ENCODE measurements around the gene TBCD.

DNA sequence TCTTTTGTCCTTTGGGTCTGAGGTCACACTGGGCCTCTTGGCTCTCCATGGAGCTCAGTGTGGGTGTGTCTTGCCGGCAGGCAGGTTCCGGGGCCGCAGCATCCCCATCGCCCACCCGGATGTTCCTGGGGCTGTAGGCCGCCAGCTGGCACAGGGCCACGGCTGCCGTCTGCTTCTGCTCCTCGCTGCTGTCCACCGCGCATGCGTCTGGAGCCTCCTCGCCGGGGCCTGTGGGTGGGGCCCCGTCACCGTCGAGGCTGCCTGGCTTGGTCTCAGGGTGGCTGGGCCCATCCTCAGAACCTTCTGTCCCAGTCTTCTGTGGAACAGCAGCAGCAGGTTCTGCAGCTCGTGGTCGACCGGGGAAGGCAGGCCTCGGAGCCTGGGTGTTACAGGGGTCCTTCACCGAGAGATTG, 78.4 kb downstream of the TBCD start:
- TF ChIP-seq POLR2AphosphoS5 (IDR thresholded peaks at IDR 0.05) = no peak
- TF ChIP-seq, protein P1, sequence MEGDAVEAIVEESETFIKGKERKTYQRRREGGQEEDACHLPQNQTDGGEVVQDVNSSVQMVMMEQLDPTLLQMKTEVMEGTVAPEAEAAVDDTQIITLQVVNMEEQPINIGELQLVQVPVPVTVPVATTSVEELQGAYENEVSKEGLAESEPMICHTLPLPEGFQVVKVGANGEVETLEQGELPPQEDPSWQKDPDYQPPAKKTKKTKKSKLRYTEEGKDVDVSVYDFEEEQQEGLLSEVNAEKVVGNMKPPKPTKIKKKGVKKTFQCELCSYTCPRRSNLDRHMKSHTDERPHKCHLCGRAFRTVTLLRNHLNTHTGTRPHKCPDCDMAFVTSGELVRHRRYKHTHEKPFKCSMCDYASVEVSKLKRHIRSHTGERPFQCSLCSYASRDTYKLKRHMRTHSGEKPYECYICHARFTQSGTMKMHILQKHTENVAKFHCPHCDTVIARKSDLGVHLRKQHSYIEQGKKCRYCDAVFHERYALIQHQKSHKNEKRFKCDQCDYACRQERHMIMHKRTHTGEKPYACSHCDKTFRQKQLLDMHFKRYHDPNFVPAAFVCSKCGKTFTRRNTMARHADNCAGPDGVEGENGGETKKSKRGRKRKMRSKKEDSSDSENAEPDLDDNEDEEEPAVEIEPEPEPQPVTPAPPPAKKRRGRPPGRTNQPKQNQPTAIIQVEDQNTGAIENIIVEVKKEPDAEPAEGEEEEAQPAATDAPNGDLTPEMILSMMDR (IDR thresholded peaks at IDR 0.05; ENCODE audit: poor library complexity, severe bottlenecking) = no peak
- TF ChIP-seq, protein P2, sequence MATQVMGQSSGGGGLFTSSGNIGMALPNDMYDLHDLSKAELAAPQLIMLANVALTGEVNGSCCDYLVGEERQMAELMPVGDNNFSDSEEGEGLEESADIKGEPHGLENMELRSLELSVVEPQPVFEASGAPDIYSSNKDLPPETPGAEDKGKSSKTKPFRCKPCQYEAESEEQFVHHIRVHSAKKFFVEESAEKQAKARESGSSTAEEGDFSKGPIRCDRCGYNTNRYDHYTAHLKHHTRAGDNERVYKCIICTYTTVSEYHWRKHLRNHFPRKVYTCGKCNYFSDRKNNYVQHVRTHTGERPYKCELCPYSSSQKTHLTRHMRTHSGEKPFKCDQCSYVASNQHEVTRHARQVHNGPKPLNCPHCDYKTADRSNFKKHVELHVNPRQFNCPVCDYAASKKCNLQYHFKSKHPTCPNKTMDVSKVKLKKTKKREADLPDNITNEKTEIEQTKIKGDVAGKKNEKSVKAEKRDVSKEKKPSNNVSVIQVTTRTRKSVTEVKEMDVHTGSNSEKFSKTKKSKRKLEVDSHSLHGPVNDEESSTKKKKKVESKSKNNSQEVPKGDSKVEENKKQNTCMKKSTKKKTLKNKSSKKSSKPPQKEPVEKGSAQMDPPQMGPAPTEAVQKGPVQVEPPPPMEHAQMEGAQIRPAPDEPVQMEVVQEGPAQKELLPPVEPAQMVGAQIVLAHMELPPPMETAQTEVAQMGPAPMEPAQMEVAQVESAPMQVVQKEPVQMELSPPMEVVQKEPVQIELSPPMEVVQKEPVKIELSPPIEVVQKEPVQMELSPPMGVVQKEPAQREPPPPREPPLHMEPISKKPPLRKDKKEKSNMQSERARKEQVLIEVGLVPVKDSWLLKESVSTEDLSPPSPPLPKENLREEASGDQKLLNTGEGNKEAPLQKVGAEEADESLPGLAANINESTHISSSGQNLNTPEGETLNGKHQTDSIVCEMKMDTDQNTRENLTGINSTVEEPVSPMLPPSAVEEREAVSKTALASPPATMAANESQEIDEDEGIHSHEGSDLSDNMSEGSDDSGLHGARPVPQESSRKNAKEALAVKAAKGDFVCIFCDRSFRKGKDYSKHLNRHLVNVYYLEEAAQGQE (IDR thresholded peaks at IDR 0.05; ENCODE audit: borderline replicate concordance) = no peak
- TF ChIP-seq EZH2 (IDR thresholded peaks at IDR 0.05; ENCODE audit: borderline replicate concordance, insufficient read depth, low read length, poor library complexity, severe bottlenecking) = no peak
- no peak for TF ChIP-seq RAD21 (conservative IDR thresholded peaks at IDR 0.05)

All from neural cell (in vitro differentiated cells).